ENCODE measurements around the gene CORO1C.

The CORO1C gene

GRCh38 chr12:108597559-108598471 is 133.5 kb downstream of the CORO1C start, which contains the start of gene TMEM119:
Gene TMEM119, minus strand, starts transcription at chr12:108598084. Its CDS starts 5,701 bp downstream, at chr12:108592383.
- no peak for DNase-seq

GRCh38 chr12:108596854-108597558 is 134.3 kb downstream of the CORO1C start:
- DNase-seq: no peak

GRCh38 chr12:108595711-108596647 is 135.3 kb downstream of the CORO1C start:
- no peak for DNase-seq
